ENCODE measurements around the gene SLC25A11. TPM values are rescaled to one million over a fixed set of nuclear protein-coding genes. Genes with fewer than 3 reads are reported as not detected.

Gene SLC25A11
- total and polyA plus RNA-seq, 2 donors (not counting 1 experiment from before 2014, with no cell fraction given), result 29.2 to 59.3 TPM

- Histone ChIP-seq H3K36me3 (ENCODE audit: control insufficient read depth, insufficient read depth, low read length) (peaks cover 3% of the 10 kb centered on the region), H3K27ac (ENCODE audit: insufficient read depth, low read length) (peak within 1 kb of the TSS; percentile 87), H3K4me2 (ENCODE audit: extremely low read depth, insufficient read depth, low read length) (peak within 1 kb of the TSS; percentile 96), H3K79me2 (ENCODE audit: control insufficient read depth, insufficient read depth, low read length) (peaks cover 8% of the 10 kb centered on the region), H3K4me3 (replicated peaks in 1 of 4; ENCODE audit: control extremely low read depth in 1 of 4, insufficient read depth in 1 of 4, low read depth in 3 of 4, low read length in 4 of 4) (peak within 1 kb of the TSS; percentile 81 to 98 (median 85)), H3K9ac (ENCODE audit: insufficient read depth, low read length) (peak within 1 kb of the TSS; percentile 82), H4K20me1 (ENCODE audit: control insufficient read depth, extremely low read depth, insufficient read depth, low read length) (no peaks in the 10 kb centered on the region), H2AFZ (ENCODE audit: low read length) (peak within 1 kb of the TSS; percentile 90), H3K9me3 (ENCODE audit: control insufficient read depth, insufficient read depth, low read depth, low read length) (no peaks in the 10 kb centered on the region), H3K4me1 (ENCODE audit: control insufficient read depth, extremely low read depth, insufficient read depth, low read length) (peaks cover 7% of the 10 kb centered on the region), H3K27me3 (ENCODE audit: control insufficient read depth, insufficient read depth, low read length) (no peaks in the 10 kb centered on the region)
- TF ChIP-seq EZH2 (IDR thresholded peaks at IDR 0.05; ENCODE audit: low read length, missing control alignments) (no peak), CTCF (conservative IDR thresholded peaks at IDR 0.05 in 1 of 2, IDR thresholded peaks at IDR 0.05 in 1 of 2; ENCODE audit: low read depth in 1 of 2, low read length in 2 of 2) (peak; percentile 49 to 66)
- peak; percentile 61 to 69 for DNase-seq (ENCODE audit: low read depth in 2 of 2)
Measured at GRCh38 chr17:4986951-4987766, 47.3 kb upstream of the SLC25A11 start, which contains the start of gene CAMTA2. Gene CAMTA2 (minus strand): TSS chr17:4987675. CDS start chr17:4986222, 1,453 bp downstream.

- peak overlapping the region; percentile 94 for H3K4me2 ChIP-seq (ENCODE audit: extremely low read depth, insufficient read depth, low read length)
- H3K4me1 ChIP-seq (ENCODE audit: control insufficient read depth, extremely low read depth, insufficient read depth, low read length), result peaks cover 7% of the 10 kb centered on the region
- no peaks in the 10 kb centered on the region for H3K9me3 ChIP-seq (ENCODE audit: control insufficient read depth, insufficient read depth, low read depth, low read length)
- H3K9ac ChIP-seq (ENCODE audit: insufficient read depth, low read length), result no peak overlapping the region
- no peaks in the 10 kb centered on the region for H4K20me1 ChIP-seq (ENCODE audit: control insufficient read depth, extremely low read depth, insufficient read depth, low read length)
- H2AFZ ChIP-seq (ENCODE audit: low read length), result peak overlapping the region; percentile 90
- DNase-seq (ENCODE audit: low read depth in 2 of 2), result no peak
- H3K79me2 ChIP-seq (ENCODE audit: control insufficient read depth, insufficient read depth, low read length), result peaks cover 8% of the 10 kb centered on the region
- peak overlapping the region; percentile 81 to 98 (median 85) for H3K4me3 ChIP-seq (replicated peaks in 1 of 4; ENCODE audit: control extremely low read depth in 1 of 4, insufficient read depth in 1 of 4, low read depth in 3 of 4, low read length in 4 of 4)
- H3K36me3 ChIP-seq (ENCODE audit: control insufficient read depth, insufficient read depth, low read length), result peaks cover 7% of the 10 kb centered on the region
- TF ChIP-seq CTCF (conservative IDR thresholded peaks at IDR 0.05 in 1 of 2, IDR thresholded peaks at IDR 0.05 in 1 of 2; ENCODE audit: low read depth in 1 of 2, low read length in 2 of 2), result no peak
- TF ChIP-seq EZH2 (IDR thresholded peaks at IDR 0.05; ENCODE audit: low read length, missing control alignments), result no peak
- H3K27me3 ChIP-seq (ENCODE audit: control insufficient read depth, insufficient read depth, low read length), result no peaks in the 10 kb centered on the region
- peak overlapping the region; percentile 87 for H3K27ac ChIP-seq (ENCODE audit: insufficient read depth, low read length)
Measured at GRCh38 chr17:4986403-4986802, 46.6 kb upstream of the SLC25A11 start.

GRCh38 chr17:4982305-4982704 lies 42.5 kb upstream of the SLC25A11 start:
- H3K4me3 ChIP-seq (replicated peaks in 1 of 4; ENCODE audit: control extremely low read depth in 1 of 4, insufficient read depth in 1 of 4, low read depth in 3 of 4, low read length in 4 of 4), result no peak overlapping the region
- no peaks in the 10 kb centered on the region for H3K27me3 ChIP-seq (ENCODE audit: control insufficient read depth, insufficient read depth, low read length)
- no peak for TF ChIP-seq CTCF (conservative IDR thresholded peaks at IDR 0.05 in 1 of 2, IDR thresholded peaks at IDR 0.05 in 1 of 2; ENCODE audit: low read depth in 1 of 2, low read length in 2 of 2)
- TF ChIP-seq EZH2 (IDR thresholded peaks at IDR 0.05; ENCODE audit: low read length, missing control alignments), result no peak
- H3K36me3 ChIP-seq (ENCODE audit: control insufficient read depth, insufficient read depth, low read length), result peaks cover 23% of the 10 kb centered on the region
- H3K4me2 ChIP-seq (ENCODE audit: extremely low read depth, insufficient read depth, low read length), result no peak overlapping the region
- no peaks in the 10 kb centered on the region for H4K20me1 ChIP-seq (ENCODE audit: control insufficient read depth, extremely low read depth, insufficient read depth, low read length)
- no peak overlapping the region for H3K27ac ChIP-seq (ENCODE audit: insufficient read depth, low read length)
- H2AFZ ChIP-seq (ENCODE audit: low read length), result no peak overlapping the region
- no peaks in the 10 kb centered on the region for H3K4me1 ChIP-seq (ENCODE audit: control insufficient read depth, extremely low read depth, insufficient read depth, low read length)
- no peak overlapping the region for H3K9ac ChIP-seq (ENCODE audit: insufficient read depth, low read length)
- H3K79me2 ChIP-seq (ENCODE audit: control insufficient read depth, insufficient read depth, low read length), result peaks cover 8% of the 10 kb centered on the region
- no peaks in the 10 kb centered on the region for H3K9me3 ChIP-seq (ENCODE audit: control insufficient read depth, insufficient read depth, low read depth, low read length)
- no peak for DNase-seq (ENCODE audit: low read depth in 2 of 2)

All from fibroblast of lung (primary cell).